ENCODE data around the gene HOMER2. TPM values are rescaled to one million over a fixed set of nuclear protein-coding genes. Genes with fewer than 3 reads are reported as not detected.

HOMER2 gene
- polyA plus RNA-seq, 3 donors, result 0.92 to 2.4 (median 1.6) TPM

DNA sequence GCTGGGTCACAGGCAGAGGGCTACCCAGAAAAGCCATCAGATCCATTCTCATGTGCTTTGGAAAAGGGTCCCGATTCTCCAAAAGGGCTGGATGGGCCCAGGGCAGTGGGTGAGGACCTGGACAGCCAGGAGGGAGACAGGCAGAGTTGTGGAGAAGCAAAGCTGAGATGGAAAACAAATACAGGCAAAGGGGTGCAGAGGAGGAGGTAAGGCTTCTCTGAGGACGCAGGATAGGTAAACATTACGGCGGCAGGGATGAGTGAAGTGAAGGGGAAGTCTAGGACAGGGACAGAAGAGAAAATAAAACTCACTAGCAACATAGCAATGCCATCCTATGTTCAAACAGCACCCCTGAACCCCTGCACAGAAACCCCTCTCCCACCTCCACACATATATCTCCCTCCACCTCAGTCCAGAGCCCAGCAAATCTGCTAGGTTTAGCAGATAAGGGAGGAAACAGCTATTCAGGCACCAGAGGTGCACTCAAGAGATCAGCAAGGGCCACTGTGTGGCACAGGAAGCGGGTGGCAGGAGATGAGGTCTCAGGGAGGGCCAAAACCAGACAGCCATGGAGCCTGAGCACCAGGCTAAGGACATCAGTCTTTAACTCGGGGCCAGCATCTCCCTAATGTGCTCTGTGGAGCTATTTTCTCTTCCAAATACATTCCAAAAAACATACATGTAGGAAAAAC, 51.3 kb downstream of the HOMER2 start:
- H3K27ac Mint-ChIP-seq, result no peak overlapping the region
- 89% methylated on average over 1 of the region's 6 CpGs for WGBS (ENCODE audit: insufficient coverage)

DNA sequence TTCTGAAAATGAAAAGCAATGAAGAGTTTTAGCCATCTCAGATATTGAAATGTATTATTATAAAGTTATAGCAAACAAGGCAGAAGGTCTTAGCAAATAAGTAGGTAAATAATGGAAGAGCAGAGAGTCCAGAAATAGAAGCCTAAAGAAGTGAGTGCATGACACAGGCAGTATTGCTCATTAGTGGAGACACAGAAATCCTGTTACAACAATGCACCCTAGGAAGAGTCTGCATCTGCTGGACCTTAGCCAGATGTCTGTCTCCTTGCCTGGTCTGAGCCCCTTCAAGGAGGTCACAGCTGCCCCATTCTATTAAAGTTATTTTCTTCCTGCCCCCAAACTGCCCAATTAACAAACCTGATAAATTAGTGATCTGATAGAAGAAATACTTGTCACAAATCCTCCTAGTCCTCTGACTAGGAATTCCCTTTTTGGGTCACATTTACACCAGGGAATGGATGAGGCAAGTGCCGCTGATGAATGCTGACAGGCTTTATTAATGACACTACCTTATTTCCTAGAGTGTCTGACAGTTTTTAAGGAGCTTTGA, 51.9 kb downstream of the HOMER2 start:
- TF ChIP-seq, protein P1, sequence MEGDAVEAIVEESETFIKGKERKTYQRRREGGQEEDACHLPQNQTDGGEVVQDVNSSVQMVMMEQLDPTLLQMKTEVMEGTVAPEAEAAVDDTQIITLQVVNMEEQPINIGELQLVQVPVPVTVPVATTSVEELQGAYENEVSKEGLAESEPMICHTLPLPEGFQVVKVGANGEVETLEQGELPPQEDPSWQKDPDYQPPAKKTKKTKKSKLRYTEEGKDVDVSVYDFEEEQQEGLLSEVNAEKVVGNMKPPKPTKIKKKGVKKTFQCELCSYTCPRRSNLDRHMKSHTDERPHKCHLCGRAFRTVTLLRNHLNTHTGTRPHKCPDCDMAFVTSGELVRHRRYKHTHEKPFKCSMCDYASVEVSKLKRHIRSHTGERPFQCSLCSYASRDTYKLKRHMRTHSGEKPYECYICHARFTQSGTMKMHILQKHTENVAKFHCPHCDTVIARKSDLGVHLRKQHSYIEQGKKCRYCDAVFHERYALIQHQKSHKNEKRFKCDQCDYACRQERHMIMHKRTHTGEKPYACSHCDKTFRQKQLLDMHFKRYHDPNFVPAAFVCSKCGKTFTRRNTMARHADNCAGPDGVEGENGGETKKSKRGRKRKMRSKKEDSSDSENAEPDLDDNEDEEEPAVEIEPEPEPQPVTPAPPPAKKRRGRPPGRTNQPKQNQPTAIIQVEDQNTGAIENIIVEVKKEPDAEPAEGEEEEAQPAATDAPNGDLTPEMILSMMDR (IDR thresholded peaks at IDR 0.05), result no peak
- H3K4me3 Mint-ChIP-seq, result no peak overlapping the region
- H3K4me1 Mint-ChIP-seq, result no peaks in the 10 kb centered on the region
- H3K9me3 Mint-ChIP-seq, result no peaks in the 10 kb centered on the region
- Histone ChIP-seq H3K27me3 (ENCODE audit: control insufficient read depth in 2 of 2, insufficient read depth in 2 of 2, low read length in 2 of 2) (no peaks in the 10 kb centered on the region), H3K27ac (ENCODE audit: low read depth in 1 of 2, low read length in 2 of 2) (no peak overlapping the region), H3K4me1 (ENCODE audit: control insufficient read depth in 1 of 2, insufficient read depth in 2 of 2, low read length in 2 of 2) (no peaks in the 10 kb centered on the region), H3K4me2 (replicated peaks; ENCODE audit: extremely low read depth, low read length, poor library complexity, severe bottlenecking) (no peak overlapping the region), H4K20me1 (ENCODE audit: insufficient read depth, low read length) (no peaks in the 10 kb centered on the region), H3K9me3 (replicated peaks in 1 of 2; ENCODE audit: control insufficient read depth in 1 of 2, insufficient read depth in 1 of 2, low read length in 2 of 2) (no peaks in the 10 kb centered on the region), H3K9ac (ENCODE audit: insufficient read depth, low read length, poor library complexity, severe bottlenecking) (no peak overlapping the region), H3K36me3 (replicated peaks in 1 of 2; ENCODE audit: control insufficient read depth in 1 of 2, insufficient read depth in 2 of 2, low read length in 2 of 2) (no peaks in the 10 kb centered on the region), H3K4me3 (replicated peaks in 1 of 3; ENCODE audit: low read depth in 2 of 3, low read length in 3 of 3) (no peak overlapping the region), H2AFZ (ENCODE audit: insufficient read depth, low read depth, low read length, poor library complexity, severe bottlenecking) (no peak overlapping the region), H3K79me2 (ENCODE audit: insufficient read depth, low read length) (no peaks in the 10 kb centered on the region)
- intact Hi-C loops (cut with micrococcal nuclease), result no loop called here
- H3K27ac Mint-ChIP-seq, result no peak overlapping the region
- WGBS (ENCODE audit: insufficient coverage), result no CpG with 5 or more reads among the region's 1 CpG
- H3K36me3 Mint-ChIP-seq, result no peaks in the 10 kb centered on the region
- H3K27me3 Mint-ChIP-seq (ENCODE audit: low read depth in 3 of 3), result peaks cover 0 to 3% (median 2%) of the 10 kb centered on the region in 3 donors
- DNase-seq, result no peak

More for the DNA sequence above, 51.3 kb downstream of the HOMER2 start:
- Histone ChIP-seq H3K4me3 (replicated peaks in 1 of 3; ENCODE audit: low read depth in 2 of 3, low read length in 3 of 3) (no peak overlapping the region), H2AFZ (ENCODE audit: insufficient read depth, low read depth, low read length, poor library complexity, severe bottlenecking) (no peak overlapping the region), H3K4me1 (ENCODE audit: control insufficient read depth in 1 of 2, insufficient read depth in 2 of 2, low read length in 2 of 2) (no peaks in the 10 kb centered on the region), H3K36me3 (replicated peaks in 1 of 2; ENCODE audit: control insufficient read depth in 1 of 2, insufficient read depth in 2 of 2, low read length in 2 of 2) (no peaks in the 10 kb centered on the region), H4K20me1 (ENCODE audit: insufficient read depth, low read length) (no peaks in the 10 kb centered on the region), H3K79me2 (ENCODE audit: insufficient read depth, low read length) (no peaks in the 10 kb centered on the region), H3K27ac (ENCODE audit: low read depth in 1 of 2, low read length in 2 of 2) (no peak overlapping the region), H3K27me3 (ENCODE audit: control insufficient read depth in 2 of 2, insufficient read depth in 2 of 2, low read length in 2 of 2) (no peaks in the 10 kb centered on the region), H3K9ac (ENCODE audit: insufficient read depth, low read length, poor library complexity, severe bottlenecking) (no peak overlapping the region), H3K4me2 (replicated peaks; ENCODE audit: extremely low read depth, low read length, poor library complexity, severe bottlenecking) (no peak overlapping the region), H3K9me3 (replicated peaks in 1 of 2; ENCODE audit: control insufficient read depth in 1 of 2, insufficient read depth in 1 of 2, low read length in 2 of 2) (no peaks in the 10 kb centered on the region)
- Mint-ChIP-seq H3K9me3 (no peaks in the 10 kb centered on the region), H3K4me1 (no peaks in the 10 kb centered on the region), H3K4me3 (no peak overlapping the region), H3K27me3 (ENCODE audit: low read depth in 3 of 3) (peaks cover 0 to 3% (median 2%) of the 10 kb centered on the region in 3 donors), H3K36me3 (no peaks in the 10 kb centered on the region)
- no peak for DNase-seq
- TF ChIP-seq, protein P1 (IDR thresholded peaks at IDR 0.05), result no peak
- intact Hi-C loops (cut with micrococcal nuclease), result no loop called here

Data from CD14-positive monocyte (primary cell).